ENCODE measurements around the gene ARHGEF7.

The ARHGEF7 gene

DNA sequence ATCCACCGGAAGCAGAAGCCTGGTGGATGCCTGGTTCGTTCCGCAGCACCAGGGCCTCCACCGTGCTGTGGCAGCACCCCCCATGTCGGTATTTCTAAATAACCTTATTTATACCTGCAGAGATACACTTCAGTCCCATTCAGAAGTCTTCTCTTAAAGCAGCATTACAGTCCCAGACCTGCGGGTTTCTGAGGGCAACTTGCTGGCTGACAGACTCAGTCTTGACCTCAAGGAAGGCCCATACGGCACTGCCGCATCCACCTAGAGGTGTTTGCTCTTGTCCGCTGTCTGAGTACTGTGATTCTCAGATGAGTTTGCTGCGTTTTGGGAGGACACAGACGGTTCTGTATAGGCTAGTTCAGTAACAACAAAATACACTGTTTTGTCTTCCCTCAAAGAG lies 188.4 kb downstream of the ARHGEF7 start:
- H2AFZ ChIP-seq (ENCODE audit: low read length) = no peak overlapping the region
- peaks cover 83% of the 10 kb centered on the region for H3K36me3 ChIP-seq (ENCODE audit: insufficient read depth, low read length)
- no peak overlapping the region for H3K4me2 ChIP-seq (ENCODE audit: low read depth, low read length, poor library complexity, severe bottlenecking)
- H3K9me3 ChIP-seq (ENCODE audit: insufficient read depth, low read depth, low read length) = no peaks in the 10 kb centered on the region
- no peaks in the 10 kb centered on the region for H3K4me1 ChIP-seq (ENCODE audit: insufficient read depth, low read length, poor library complexity, severe bottlenecking)
- H3K4me3 ChIP-seq (ENCODE audit: low read length, poor library complexity, severe bottlenecking) = no peak overlapping the region
- no peaks in the 10 kb centered on the region for H3F3A ChIP-seq (ENCODE audit: low read depth)
- TF ChIP-seq EZH2phosphoT487 (IDR thresholded peaks at IDR 0.05; ENCODE audit: borderline replicate concordance) = no peak
- TF ChIP-seq, protein P1, sequence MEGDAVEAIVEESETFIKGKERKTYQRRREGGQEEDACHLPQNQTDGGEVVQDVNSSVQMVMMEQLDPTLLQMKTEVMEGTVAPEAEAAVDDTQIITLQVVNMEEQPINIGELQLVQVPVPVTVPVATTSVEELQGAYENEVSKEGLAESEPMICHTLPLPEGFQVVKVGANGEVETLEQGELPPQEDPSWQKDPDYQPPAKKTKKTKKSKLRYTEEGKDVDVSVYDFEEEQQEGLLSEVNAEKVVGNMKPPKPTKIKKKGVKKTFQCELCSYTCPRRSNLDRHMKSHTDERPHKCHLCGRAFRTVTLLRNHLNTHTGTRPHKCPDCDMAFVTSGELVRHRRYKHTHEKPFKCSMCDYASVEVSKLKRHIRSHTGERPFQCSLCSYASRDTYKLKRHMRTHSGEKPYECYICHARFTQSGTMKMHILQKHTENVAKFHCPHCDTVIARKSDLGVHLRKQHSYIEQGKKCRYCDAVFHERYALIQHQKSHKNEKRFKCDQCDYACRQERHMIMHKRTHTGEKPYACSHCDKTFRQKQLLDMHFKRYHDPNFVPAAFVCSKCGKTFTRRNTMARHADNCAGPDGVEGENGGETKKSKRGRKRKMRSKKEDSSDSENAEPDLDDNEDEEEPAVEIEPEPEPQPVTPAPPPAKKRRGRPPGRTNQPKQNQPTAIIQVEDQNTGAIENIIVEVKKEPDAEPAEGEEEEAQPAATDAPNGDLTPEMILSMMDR (conservative IDR thresholded peaks at IDR 0.05; ENCODE audit: low read length) = no peak
- no peaks in the 10 kb centered on the region for H3K9me2 ChIP-seq (replicated peaks; ENCODE audit: low read depth, low read length)
- no peaks in the 10 kb centered on the region for H3K79me2 ChIP-seq (ENCODE audit: insufficient read depth, low read length)
- peaks cover 4% of the 10 kb centered on the region for H4K20me1 ChIP-seq (ENCODE audit: insufficient read depth, low read length, poor library complexity, severe bottlenecking)
- H3K27me3 ChIP-seq (ENCODE audit: insufficient read depth, low read length, poor library complexity, severe bottlenecking) = no peaks in the 10 kb centered on the region
- no peak overlapping the region for H3K9ac ChIP-seq (ENCODE audit: low read depth, low read length, poor library complexity, severe bottlenecking)

DNA sequence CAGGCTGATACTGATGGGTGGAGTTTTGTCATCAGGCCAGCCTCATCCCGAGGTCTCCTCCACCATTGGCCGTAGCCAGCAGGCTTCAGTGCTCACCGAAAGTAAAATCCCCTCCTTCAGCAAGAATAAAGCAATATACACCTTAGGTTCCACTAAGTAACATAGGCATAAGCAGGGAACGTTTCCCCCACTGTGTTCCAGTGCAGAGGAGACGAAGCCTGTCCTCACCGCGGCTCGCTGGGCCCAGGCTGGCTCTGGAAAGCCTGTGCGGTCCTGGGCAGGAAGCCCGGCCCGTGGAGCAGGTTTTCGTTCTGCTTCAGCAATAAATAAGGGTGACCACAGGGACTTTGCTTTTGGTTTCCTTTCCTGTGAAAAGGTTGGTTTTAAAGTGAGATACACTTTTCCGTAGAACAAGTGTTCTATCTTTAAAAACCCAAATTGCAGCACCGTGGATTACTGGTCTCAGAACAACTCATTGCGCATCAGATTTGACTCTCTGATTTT lies 189.0 kb downstream of the ARHGEF7 start:
- no peak overlapping the region for H3K4me2 ChIP-seq (ENCODE audit: low read depth, low read length, poor library complexity, severe bottlenecking)
- H3F3A ChIP-seq (ENCODE audit: low read depth) = no peaks in the 10 kb centered on the region
- no peak overlapping the region for H2AFZ ChIP-seq (ENCODE audit: low read length)
- H3K27me3 ChIP-seq (ENCODE audit: insufficient read depth, low read length, poor library complexity, severe bottlenecking) = no peaks in the 10 kb centered on the region
- no peak for TF ChIP-seq EZH2phosphoT487 (IDR thresholded peaks at IDR 0.05; ENCODE audit: borderline replicate concordance)
- TF ChIP-seq, protein P1 (conservative IDR thresholded peaks at IDR 0.05; ENCODE audit: low read length) = no peak
- H3K9me3 ChIP-seq (ENCODE audit: insufficient read depth, low read depth, low read length) = no peaks in the 10 kb centered on the region
- no peaks in the 10 kb centered on the region for H4K20me1 ChIP-seq (ENCODE audit: insufficient read depth, low read length, poor library complexity, severe bottlenecking)
- no peaks in the 10 kb centered on the region for H3K79me2 ChIP-seq (ENCODE audit: insufficient read depth, low read length)
- no peaks in the 10 kb centered on the region for H3K4me1 ChIP-seq (ENCODE audit: insufficient read depth, low read length, poor library complexity, severe bottlenecking)
- H3K4me3 ChIP-seq (ENCODE audit: low read length, poor library complexity, severe bottlenecking) = no peak overlapping the region
- H3K9me2 ChIP-seq (replicated peaks; ENCODE audit: low read depth, low read length) = no peaks in the 10 kb centered on the region
- H3K36me3 ChIP-seq (ENCODE audit: insufficient read depth, low read length) = peaks cover 81% of the 10 kb centered on the region
- H3K9ac ChIP-seq (ENCODE audit: low read depth, low read length, poor library complexity, severe bottlenecking) = no peak overlapping the region

DNA sequence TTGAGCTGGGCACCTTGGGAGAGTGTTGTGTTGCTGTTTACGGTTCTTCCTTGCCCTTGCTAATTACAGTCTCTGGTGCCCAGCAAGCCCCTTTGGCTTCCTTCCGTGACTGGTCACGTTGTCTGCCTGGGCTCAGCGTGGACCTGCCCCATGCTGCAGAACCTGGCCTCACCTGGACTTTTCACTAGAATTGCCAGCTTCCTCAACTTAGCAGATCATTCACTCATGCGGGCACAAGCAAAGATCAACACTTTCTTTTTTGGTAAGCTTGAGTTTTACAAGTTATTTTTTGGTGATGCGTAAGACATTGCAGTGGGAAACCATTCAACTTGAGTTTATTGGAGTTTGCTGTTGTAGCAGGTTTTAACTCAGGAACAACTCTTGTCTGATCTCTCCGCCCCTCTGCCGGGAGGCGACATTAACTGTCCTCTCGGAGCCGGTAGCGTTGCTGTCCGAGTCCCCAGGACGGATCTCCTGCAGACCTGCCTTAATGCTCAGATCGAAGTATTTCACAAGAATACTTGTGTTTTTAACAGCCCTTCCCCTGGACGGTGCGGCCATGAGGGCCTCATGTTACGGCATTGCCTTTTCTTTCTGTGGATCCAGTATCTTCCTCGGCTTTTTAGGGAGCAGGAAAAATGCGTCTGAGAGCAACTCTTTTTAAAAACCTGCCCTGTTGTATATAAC lies 189.6 kb downstream of the ARHGEF7 start:
- no peak for TF ChIP-seq EZH2phosphoT487 (IDR thresholded peaks at IDR 0.05; ENCODE audit: borderline replicate concordance)
- TF ChIP-seq, protein P1 (conservative IDR thresholded peaks at IDR 0.05; ENCODE audit: low read length) = no peak
- H3K4me2 ChIP-seq (ENCODE audit: low read depth, low read length, poor library complexity, severe bottlenecking) = no peak overlapping the region
- peaks cover 78% of the 10 kb centered on the region for H3K36me3 ChIP-seq (ENCODE audit: insufficient read depth, low read length)
- no peaks in the 10 kb centered on the region for H4K20me1 ChIP-seq (ENCODE audit: insufficient read depth, low read length, poor library complexity, severe bottlenecking)
- no peaks in the 10 kb centered on the region for H3K27me3 ChIP-seq (ENCODE audit: insufficient read depth, low read length, poor library complexity, severe bottlenecking)
- H3K4me3 ChIP-seq (ENCODE audit: low read length, poor library complexity, severe bottlenecking) = no peak overlapping the region
- no peaks in the 10 kb centered on the region for H3F3A ChIP-seq (ENCODE audit: low read depth)
- no peaks in the 10 kb centered on the region for H3K79me2 ChIP-seq (ENCODE audit: insufficient read depth, low read length)
- no peaks in the 10 kb centered on the region for H3K9me2 ChIP-seq (replicated peaks; ENCODE audit: low read depth, low read length)
- H3K4me1 ChIP-seq (ENCODE audit: insufficient read depth, low read length, poor library complexity, severe bottlenecking) = no peaks in the 10 kb centered on the region
- H3K9me3 ChIP-seq (ENCODE audit: insufficient read depth, low read depth, low read length) = no peaks in the 10 kb centered on the region
- no peak overlapping the region for H2AFZ ChIP-seq (ENCODE audit: low read length)
- H3K9ac ChIP-seq (ENCODE audit: low read depth, low read length, poor library complexity, severe bottlenecking) = no peak overlapping the region
